ENCODE results near the gene PKMYT1. TPM values are rescaled to one million over a fixed set of nuclear protein-coding genes. Genes with fewer than 3 reads are reported as not detected.

Gene PKMYT1
- total RNA-seq, 1 donor from 2014 or later, result 42.3 TPM

GRCh38 chr16:2987833-2988232 is 7.6 kb upstream of the PKMYT1 start:
- TF ChIP-seq CTCF (conservative IDR thresholded peaks at IDR 0.05), result no peak
- Mint-ChIP-seq H3K27me3 (no peaks in the 10 kb centered on the region), H3K4me3 (no peak overlapping the region), H3K9me3 (no peaks in the 10 kb centered on the region), H3K4me1 (ENCODE audit: unreplicated experiment) (no peaks in the 10 kb centered on the region), H3K36me3 (no peaks in the 10 kb centered on the region), H3K27ac (no peak overlapping the region)
- no peak for DNase-seq (ENCODE audit: extremely low spot score, unreplicated experiment)

GRCh38 chr16:2987286-2987685 is 7.0 kb upstream of the PKMYT1 start:
- TF ChIP-seq CTCF (conservative IDR thresholded peaks at IDR 0.05), result no peak
- H3K9me3 Mint-ChIP-seq, result no peaks in the 10 kb centered on the region
- H3K27ac Mint-ChIP-seq, result no peak overlapping the region
- peaks cover 3% of the 10 kb centered on the region for H3K4me1 Mint-ChIP-seq (ENCODE audit: unreplicated experiment)
- H3K36me3 Mint-ChIP-seq, result no peaks in the 10 kb centered on the region
- DNase-seq (ENCODE audit: extremely low spot score, unreplicated experiment), result no peak
- H3K4me3 Mint-ChIP-seq, result no peak overlapping the region
- no peaks in the 10 kb centered on the region for H3K27me3 Mint-ChIP-seq

- Mint-ChIP-seq H3K9me3 (no peaks in the 10 kb centered on the region), H3K27me3 (no peaks in the 10 kb centered on the region), H3K4me1 (ENCODE audit: unreplicated experiment) (peaks cover 6% of the 10 kb centered on the region), H3K36me3 (no peaks in the 10 kb centered on the region), H3K4me3 (no peak overlapping the region), H3K27ac (no peak overlapping the region)
- DNase-seq (ENCODE audit: extremely low spot score, unreplicated experiment), result no peak
- TF ChIP-seq CTCF (conservative IDR thresholded peaks at IDR 0.05), result no peak
Measured at GRCh38 chr16:2986623-2987188, 6.5 kb upstream of the PKMYT1 start.

GRCh38 chr16:2985893-2986355 is 5.7 kb upstream of the PKMYT1 start:
- Mint-ChIP-seq H3K36me3 (no peaks in the 10 kb centered on the region), H3K4me1 (ENCODE audit: unreplicated experiment) (peaks cover 12% of the 10 kb centered on the region), H3K27ac (no peak overlapping the region), H3K9me3 (no peaks in the 10 kb centered on the region), H3K4me3 (no peak overlapping the region), H3K27me3 (no peaks in the 10 kb centered on the region)
- no peak for TF ChIP-seq CTCF (conservative IDR thresholded peaks at IDR 0.05)
- no peak for DNase-seq (ENCODE audit: extremely low spot score, unreplicated experiment)

GRCh38 chr16:2985462-2985861 is 5.2 kb upstream of the PKMYT1 start:
- H3K27me3 Mint-ChIP-seq, result no peaks in the 10 kb centered on the region
- no peak for TF ChIP-seq CTCF (conservative IDR thresholded peaks at IDR 0.05)
- no peak overlapping the region for H3K27ac Mint-ChIP-seq
- H3K4me3 Mint-ChIP-seq, result no peak overlapping the region
- no peaks in the 10 kb centered on the region for H3K36me3 Mint-ChIP-seq
- no peak for DNase-seq (ENCODE audit: extremely low spot score, unreplicated experiment)
- peaks cover 12% of the 10 kb centered on the region for H3K4me1 Mint-ChIP-seq (ENCODE audit: unreplicated experiment)
- H3K9me3 Mint-ChIP-seq, result no peaks in the 10 kb centered on the region
